Measurements from ENCODE around the gene CNTRL. TPM values are rescaled to one million over a fixed set of nuclear protein-coding genes. Genes with fewer than 3 reads are reported as not detected.

The CNTRL gene
- total and polyA plus RNA-seq, 5 donors from 2014 or later: 12.2 to 135 (median 15.9) TPM

DNA sequence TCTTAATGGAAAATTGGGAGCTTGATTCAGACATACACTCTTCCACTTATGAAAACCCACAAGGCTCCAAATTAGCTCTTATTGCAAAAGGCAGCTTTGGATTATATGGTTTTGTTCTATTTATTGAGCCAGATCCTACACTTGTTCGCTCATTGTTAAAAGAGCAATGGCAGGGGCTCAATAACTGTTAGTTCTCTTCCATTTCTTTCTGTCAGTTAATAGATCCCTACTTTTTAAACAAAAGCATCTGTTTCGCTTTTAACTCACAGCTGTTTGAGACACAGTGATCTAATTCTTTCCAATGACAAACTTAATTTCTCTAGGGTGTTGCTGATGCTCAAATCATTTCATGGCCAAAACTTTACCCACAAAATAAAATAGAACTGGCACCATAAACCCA, 36.4 kb upstream of the CNTRL start:
- no peak overlapping the region for H3K4me3 ChIP-seq (ENCODE audit: low read depth, low read length)
- Mint-ChIP-seq H3K27ac (no peak overlapping the region), H3K9me3 (peaks cover 0 to 5% (median 0%) of the 10 kb centered on the region in 7 donors), H3K27me3 (no peaks in the 10 kb centered on the region), H3K36me3 (peaks cover 7% of the 10 kb centered on the region), H3K4me3 (no peak overlapping the region), H3K4me1 (no peaks in the 10 kb centered on the region)
- H3K27me3 ChIP-seq (ENCODE audit: control insufficient read depth, insufficient read depth, low read length): no peaks in the 10 kb centered on the region
- H3K4me1 ChIP-seq (ENCODE audit: control insufficient read depth, insufficient read depth, low read length, poor library complexity, severe bottlenecking): no peaks in the 10 kb centered on the region
- ATAC-seq (ENCODE audit: low read depth in 2 of 2): no peak
- no peaks in the 10 kb centered on the region for H3K36me3 ChIP-seq (ENCODE audit: control insufficient read depth, insufficient read depth, low read length)
- no peak overlapping the region for H3K27ac ChIP-seq (ENCODE audit: insufficient read depth, low read length, poor library complexity, severe bottlenecking)
- no peaks in the 10 kb centered on the region for H3K9me3 ChIP-seq (ENCODE audit: control insufficient read depth in 2 of 2, low read length in 2 of 2)
- DNase-seq: no peak

DNA sequence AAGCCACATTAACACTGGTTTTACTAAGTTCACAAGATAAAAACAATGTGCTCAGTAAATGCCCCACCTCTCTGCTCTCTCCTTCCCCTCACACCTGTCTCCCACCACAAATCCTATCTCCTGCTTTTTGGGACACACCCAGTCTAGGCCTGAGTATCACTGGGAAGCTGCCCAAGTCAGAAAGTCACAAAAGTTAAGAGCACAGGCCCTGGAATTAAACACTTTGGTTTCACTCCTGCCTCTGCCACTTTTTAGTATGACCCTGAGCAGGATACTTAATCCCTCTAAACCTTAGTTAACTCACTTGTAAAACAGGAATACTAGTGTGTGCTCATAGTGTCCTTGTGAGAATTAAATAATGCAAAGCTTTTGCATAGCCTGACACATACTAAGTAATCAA, 36.0 kb upstream of the CNTRL start:
- Histone ChIP-seq H3K4me3 (ENCODE audit: low read depth, low read length) (no peak overlapping the region), H3K36me3 (ENCODE audit: control insufficient read depth, insufficient read depth, low read length) (no peaks in the 10 kb centered on the region), H3K9me3 (ENCODE audit: control insufficient read depth in 2 of 2, low read length in 2 of 2) (no peaks in the 10 kb centered on the region), H3K4me1 (ENCODE audit: control insufficient read depth, insufficient read depth, low read length, poor library complexity, severe bottlenecking) (no peaks in the 10 kb centered on the region), H3K27ac (ENCODE audit: insufficient read depth, low read length, poor library complexity, severe bottlenecking) (no peak overlapping the region), H3K27me3 (ENCODE audit: control insufficient read depth, insufficient read depth, low read length) (no peaks in the 10 kb centered on the region)
- no peaks in the 10 kb centered on the region for H3K27me3 Mint-ChIP-seq
- no peaks in the 10 kb centered on the region for H3K4me1 Mint-ChIP-seq
- no peak for ATAC-seq (ENCODE audit: low read depth in 2 of 2)
- DNase-seq: no peak
- H3K4me3 Mint-ChIP-seq: no peak overlapping the region
- peak overlapping the region in 1 of 3 donors; percentile 76 for H3K27ac Mint-ChIP-seq
- peaks cover 7% of the 10 kb centered on the region for H3K36me3 Mint-ChIP-seq
- peaks cover 0 to 5% (median 0%) of the 10 kb centered on the region in 7 donors for H3K9me3 Mint-ChIP-seq

DNA sequence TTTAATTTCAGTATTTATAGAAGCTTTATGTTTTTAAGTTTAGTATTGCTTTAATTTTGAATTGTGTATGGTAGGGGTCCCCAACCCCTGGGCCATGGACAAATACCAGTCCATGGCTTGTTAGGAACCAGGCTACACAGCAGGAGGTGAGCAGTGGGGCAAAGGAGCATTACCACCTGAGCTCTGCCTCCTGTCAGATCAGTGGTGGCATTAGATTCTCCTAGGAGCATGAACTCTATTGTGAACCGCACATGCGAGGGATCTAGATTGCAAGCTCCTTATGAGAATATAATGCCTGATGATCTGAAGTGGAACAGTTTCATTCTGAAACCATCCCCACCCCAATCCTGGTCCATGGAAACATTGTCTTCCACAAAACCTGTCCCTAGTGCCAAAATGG, 26.6 kb upstream of the CNTRL start:
- H3K4me3 Mint-ChIP-seq: no peak overlapping the region
- DNase-seq (no peak), ATAC-seq (ENCODE audit: low read depth in 2 of 2) (no peak)
- H3K9me3 Mint-ChIP-seq: no peaks in the 10 kb centered on the region
- Histone ChIP-seq H3K4me1 (ENCODE audit: control insufficient read depth, insufficient read depth, low read length, poor library complexity, severe bottlenecking) (no peaks in the 10 kb centered on the region), H3K27ac (ENCODE audit: insufficient read depth, low read length, poor library complexity, severe bottlenecking) (no peak overlapping the region), H3K36me3 (ENCODE audit: control insufficient read depth, insufficient read depth, low read length) (no peaks in the 10 kb centered on the region), H3K4me3 (ENCODE audit: low read depth, low read length) (no peak overlapping the region), H3K27me3 (ENCODE audit: control insufficient read depth, insufficient read depth, low read length) (no peaks in the 10 kb centered on the region), H3K9me3 (ENCODE audit: control insufficient read depth in 2 of 2, low read length in 2 of 2) (no peaks in the 10 kb centered on the region)
- no peak overlapping the region for H3K27ac Mint-ChIP-seq
- no peaks in the 10 kb centered on the region for H3K27me3 Mint-ChIP-seq
- H3K4me1 Mint-ChIP-seq: no peaks in the 10 kb centered on the region
- peaks cover 3% of the 10 kb centered on the region for H3K36me3 Mint-ChIP-seq

DNA sequence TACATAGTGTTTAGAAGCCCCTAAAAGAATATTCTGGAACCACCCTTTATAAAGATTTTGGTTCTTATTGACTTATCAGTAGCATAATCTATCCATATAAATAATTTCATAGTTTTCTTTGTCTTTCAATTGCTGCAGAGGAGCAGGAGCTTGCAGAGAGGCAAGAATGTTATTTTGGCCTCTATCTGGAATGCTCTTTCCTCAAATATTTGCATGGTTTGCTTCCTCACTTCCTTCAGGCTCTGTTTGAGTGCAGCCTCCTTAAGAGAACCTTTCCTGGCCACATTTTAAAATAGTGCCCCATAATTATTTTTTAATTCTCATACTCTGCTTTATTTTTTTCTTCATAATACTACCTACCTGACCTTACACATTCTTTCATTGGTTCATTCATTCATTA, 26.1 kb upstream of the CNTRL start:
- no peak overlapping the region for H3K27ac Mint-ChIP-seq
- no peaks in the 10 kb centered on the region for H3K27me3 ChIP-seq (ENCODE audit: control insufficient read depth, insufficient read depth, low read length)
- DNase-seq (no peak), ATAC-seq (ENCODE audit: low read depth in 2 of 2) (no peak)
- H3K36me3 ChIP-seq (ENCODE audit: control insufficient read depth, insufficient read depth, low read length): no peaks in the 10 kb centered on the region
- no peaks in the 10 kb centered on the region for H3K4me1 Mint-ChIP-seq
- H3K27me3 Mint-ChIP-seq: no peaks in the 10 kb centered on the region
- H3K4me3 ChIP-seq (ENCODE audit: low read depth, low read length): no peak overlapping the region
- no peaks in the 10 kb centered on the region for H3K9me3 Mint-ChIP-seq
- H3K4me3 Mint-ChIP-seq: no peak overlapping the region
- no peaks in the 10 kb centered on the region for H3K4me1 ChIP-seq (ENCODE audit: control insufficient read depth, insufficient read depth, low read length, poor library complexity, severe bottlenecking)
- H3K36me3 Mint-ChIP-seq: peaks cover 3% of the 10 kb centered on the region
- no peaks in the 10 kb centered on the region for H3K9me3 ChIP-seq (ENCODE audit: control insufficient read depth in 2 of 2, low read length in 2 of 2)
- no peak overlapping the region for H3K27ac ChIP-seq (ENCODE audit: insufficient read depth, low read length, poor library complexity, severe bottlenecking)

DNA sequence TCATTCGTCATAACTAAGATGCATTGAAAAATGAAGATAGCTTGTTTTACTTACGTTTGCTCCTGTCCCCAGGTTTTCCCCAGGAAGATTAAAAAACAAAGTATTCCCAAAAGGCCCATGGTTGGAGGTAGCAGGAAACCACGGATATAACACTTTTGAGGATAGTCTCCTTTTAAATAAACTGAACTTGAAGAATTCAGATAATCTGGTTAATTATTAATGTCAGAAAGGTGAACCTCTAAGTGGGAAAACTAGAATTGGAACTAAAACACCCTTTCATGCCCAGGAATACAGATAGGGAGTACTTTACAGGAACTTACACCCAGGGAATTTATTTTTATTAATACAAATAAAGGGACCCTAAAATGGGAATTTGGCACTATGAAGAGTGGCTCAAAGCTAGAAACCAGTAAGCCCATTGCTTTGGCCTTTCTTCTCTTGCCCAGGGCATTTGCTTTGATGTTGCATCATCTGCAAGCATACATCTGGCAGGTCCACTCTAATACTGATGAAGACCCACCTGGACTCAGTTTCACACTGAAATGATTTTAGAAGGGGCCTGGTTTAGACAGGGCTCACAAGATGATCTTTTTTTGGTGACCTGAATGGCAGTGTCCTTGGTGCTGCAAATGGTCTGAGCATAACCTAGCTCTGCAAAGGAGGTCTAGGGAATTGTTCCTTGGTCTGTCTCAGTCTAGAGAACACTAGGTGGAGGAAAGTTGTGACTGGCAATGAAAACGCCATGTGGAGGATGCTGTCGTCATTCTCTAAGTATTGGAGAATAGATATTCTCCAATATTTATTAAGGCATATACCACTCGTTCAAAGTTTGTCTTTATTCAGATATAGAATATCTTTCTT, 24.4 kb upstream of the CNTRL start, which contains the start of gene C5:
Gene C5, minus strand, starts transcription at position 148 of the 861 bp plus-strand sequence. Its CDS starts 29 bp downstream, at position 119.
- Mint-ChIP-seq H3K27me3 (no peaks in the 10 kb centered on the region), H3K9me3 (no peaks in the 10 kb centered on the region), H3K4me3 (no peak within 1 kb of the TSS), H3K4me1 (no peaks in the 10 kb centered on the region), H3K27ac (peak within 1 kb of the TSS in 1 of 3 donors; percentile 9), H3K36me3 (no peaks in the 10 kb centered on the region)
- H3K4me1 ChIP-seq (ENCODE audit: control insufficient read depth, insufficient read depth, low read length, poor library complexity, severe bottlenecking): no peaks in the 10 kb centered on the region
- H3K27me3 ChIP-seq (ENCODE audit: control insufficient read depth, insufficient read depth, low read length): no peaks in the 10 kb centered on the region
- ATAC-seq (ENCODE audit: low read depth in 2 of 2): no peak
- no peaks in the 10 kb centered on the region for H3K9me3 ChIP-seq (ENCODE audit: control insufficient read depth in 2 of 2, low read length in 2 of 2)
- DNase-seq: no peak
- no peak within 1 kb of the TSS for H3K4me3 ChIP-seq (ENCODE audit: low read depth, low read length)
- no peak within 1 kb of the TSS for H3K27ac ChIP-seq (ENCODE audit: insufficient read depth, low read length, poor library complexity, severe bottlenecking)
- H3K36me3 ChIP-seq (ENCODE audit: control insufficient read depth, insufficient read depth, low read length): no peaks in the 10 kb centered on the region

DNA sequence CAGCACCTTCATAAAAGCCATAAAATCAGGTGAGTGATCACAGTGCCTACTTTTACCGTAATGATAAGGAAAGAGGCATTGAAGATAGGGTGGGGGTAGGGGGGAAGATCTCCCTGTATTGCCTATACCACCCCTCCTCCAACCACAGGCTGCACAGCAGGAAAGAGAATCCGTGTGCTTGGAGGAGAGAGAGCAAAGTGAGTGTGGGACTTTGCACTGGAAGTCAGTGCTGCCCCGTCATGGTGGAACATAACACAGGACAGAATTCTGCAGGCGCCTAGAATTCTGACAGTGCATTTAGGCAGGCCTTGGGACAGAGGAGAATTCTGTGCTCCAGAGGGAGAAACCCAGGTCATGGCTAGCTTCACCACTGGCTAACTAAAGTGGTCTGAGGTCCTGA, 21.2 kb upstream of the CNTRL start:
- H3K4me3 ChIP-seq (ENCODE audit: low read depth, low read length): no peak overlapping the region
- Mint-ChIP-seq H3K27ac (no peak overlapping the region), H3K4me3 (no peak overlapping the region), H3K27me3 (no peaks in the 10 kb centered on the region), H3K36me3 (peaks cover 7% of the 10 kb centered on the region), H3K4me1 (no peaks in the 10 kb centered on the region), H3K9me3 (peaks cover 0 to 5% (median 0%) of the 10 kb centered on the region in 7 donors)
- ATAC-seq (ENCODE audit: low read depth in 2 of 2) (no peak), DNase-seq (no peak)
- H3K4me1 ChIP-seq (ENCODE audit: control insufficient read depth, insufficient read depth, low read length, poor library complexity, severe bottlenecking): no peaks in the 10 kb centered on the region
- no peak overlapping the region for H3K27ac ChIP-seq (ENCODE audit: insufficient read depth, low read length, poor library complexity, severe bottlenecking)
- H3K27me3 ChIP-seq (ENCODE audit: control insufficient read depth, insufficient read depth, low read length): no peaks in the 10 kb centered on the region
- H3K36me3 ChIP-seq (ENCODE audit: control insufficient read depth, insufficient read depth, low read length): no peaks in the 10 kb centered on the region
- no peaks in the 10 kb centered on the region for H3K9me3 ChIP-seq (ENCODE audit: control insufficient read depth in 2 of 2, low read length in 2 of 2)

DNA sequence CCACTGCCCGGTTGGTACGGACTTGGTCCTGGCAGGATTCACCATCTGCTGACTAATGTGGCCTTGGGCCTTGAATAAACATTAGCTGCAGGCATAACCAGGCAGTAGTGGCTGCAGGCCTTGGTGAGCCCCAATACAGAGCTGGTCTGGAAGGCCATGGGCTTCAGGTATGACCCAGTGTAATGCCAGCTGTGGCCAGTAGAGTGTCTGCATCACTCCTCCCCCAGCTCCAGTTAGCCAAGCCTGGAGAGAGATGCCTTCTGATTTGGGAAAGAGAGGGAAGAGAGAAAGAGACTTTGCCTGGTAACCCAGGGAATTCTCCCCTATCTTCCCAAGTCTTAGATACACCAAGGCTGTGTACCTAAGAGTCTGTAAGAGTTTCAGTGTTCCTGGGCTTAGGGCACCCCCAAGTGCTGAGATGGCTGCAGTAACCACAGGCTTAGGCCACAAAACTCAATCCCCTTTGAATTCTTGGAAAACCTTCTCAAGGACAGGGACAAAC, 19.1 kb upstream of the CNTRL start:
- no peaks in the 10 kb centered on the region for H3K9me3 ChIP-seq (ENCODE audit: control insufficient read depth in 2 of 2, low read length in 2 of 2)
- no peaks in the 10 kb centered on the region for H3K36me3 ChIP-seq (ENCODE audit: control insufficient read depth, insufficient read depth, low read length)
- no peak overlapping the region for H3K4me3 ChIP-seq (ENCODE audit: low read depth, low read length)
- H3K4me1 ChIP-seq (ENCODE audit: control insufficient read depth, insufficient read depth, low read length, poor library complexity, severe bottlenecking): no peaks in the 10 kb centered on the region
- no peak overlapping the region for H3K27ac ChIP-seq (ENCODE audit: insufficient read depth, low read length, poor library complexity, severe bottlenecking)
- H3K27me3 Mint-ChIP-seq: no peaks in the 10 kb centered on the region
- peaks cover 0 to 5% (median 2%) of the 10 kb centered on the region in 4 donors for H3K4me1 Mint-ChIP-seq
- peaks cover 7% of the 10 kb centered on the region for H3K36me3 Mint-ChIP-seq
- peaks cover 0 to 5% (median 0%) of the 10 kb centered on the region in 7 donors for H3K9me3 Mint-ChIP-seq
- DNase-seq (no peak), ATAC-seq (ENCODE audit: low read depth in 2 of 2) (no peak)
- H3K27ac Mint-ChIP-seq: no peak overlapping the region
- no peak overlapping the region for H3K4me3 Mint-ChIP-seq
- no peaks in the 10 kb centered on the region for H3K27me3 ChIP-seq (ENCODE audit: control insufficient read depth, insufficient read depth, low read length)

DNA sequence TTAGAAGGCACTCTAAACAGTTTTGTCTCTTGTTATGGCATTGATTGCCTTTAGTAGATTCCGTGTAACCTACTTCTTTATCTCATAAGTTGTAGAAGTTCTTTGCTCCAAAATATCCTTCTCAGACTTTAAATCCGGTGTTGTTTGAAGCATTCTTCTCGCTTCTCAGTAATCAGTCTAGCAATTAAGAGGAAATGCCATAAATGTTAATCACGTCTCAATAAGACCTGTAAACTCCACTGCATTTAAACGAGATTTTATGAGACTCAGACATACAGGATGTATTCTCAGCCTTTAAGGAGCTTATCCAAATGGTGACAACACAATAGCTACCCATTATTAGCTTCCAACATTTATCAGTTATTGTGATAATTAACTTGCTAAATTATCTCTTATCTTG, 16.9 kb upstream of the CNTRL start:
- no peak overlapping the region for H3K27ac ChIP-seq (ENCODE audit: insufficient read depth, low read length, poor library complexity, severe bottlenecking)
- Mint-ChIP-seq H3K4me1 (peaks cover 4 to 16% (median 11%) of the 10 kb centered on the region in 4 donors), H3K4me3 (no peak overlapping the region), H3K27ac (no peak overlapping the region), H3K36me3 (peaks cover 7% of the 10 kb centered on the region), H3K27me3 (no peaks in the 10 kb centered on the region), H3K9me3 (peaks cover 0 to 5% (median 0%) of the 10 kb centered on the region in 7 donors)
- no peak overlapping the region for H3K4me3 ChIP-seq (ENCODE audit: low read depth, low read length)
- peaks cover 6% of the 10 kb centered on the region for H3K4me1 ChIP-seq (ENCODE audit: control insufficient read depth, insufficient read depth, low read length, poor library complexity, severe bottlenecking)
- no peaks in the 10 kb centered on the region for H3K36me3 ChIP-seq (ENCODE audit: control insufficient read depth, insufficient read depth, low read length)
- no peaks in the 10 kb centered on the region for H3K27me3 ChIP-seq (ENCODE audit: control insufficient read depth, insufficient read depth, low read length)
- DNase-seq (no peak), ATAC-seq (ENCODE audit: low read depth in 2 of 2) (no peak)
- no peaks in the 10 kb centered on the region for H3K9me3 ChIP-seq (ENCODE audit: control insufficient read depth in 2 of 2, low read length in 2 of 2)
